NCI-H446 treated with DMSO at 0.1 percent for 48 hours (cell line): ENCODE results near the gene TRIM42.
A peak's percentile ranks its signal among the peaks of the same experiment; 100 is the strongest.

Experiments
- DNase-seq: peaks from one replicate; lab custom pipeline; 2025; lab: John Stamatoyannopoulos, UW

Gene TRIM42

DNA sequence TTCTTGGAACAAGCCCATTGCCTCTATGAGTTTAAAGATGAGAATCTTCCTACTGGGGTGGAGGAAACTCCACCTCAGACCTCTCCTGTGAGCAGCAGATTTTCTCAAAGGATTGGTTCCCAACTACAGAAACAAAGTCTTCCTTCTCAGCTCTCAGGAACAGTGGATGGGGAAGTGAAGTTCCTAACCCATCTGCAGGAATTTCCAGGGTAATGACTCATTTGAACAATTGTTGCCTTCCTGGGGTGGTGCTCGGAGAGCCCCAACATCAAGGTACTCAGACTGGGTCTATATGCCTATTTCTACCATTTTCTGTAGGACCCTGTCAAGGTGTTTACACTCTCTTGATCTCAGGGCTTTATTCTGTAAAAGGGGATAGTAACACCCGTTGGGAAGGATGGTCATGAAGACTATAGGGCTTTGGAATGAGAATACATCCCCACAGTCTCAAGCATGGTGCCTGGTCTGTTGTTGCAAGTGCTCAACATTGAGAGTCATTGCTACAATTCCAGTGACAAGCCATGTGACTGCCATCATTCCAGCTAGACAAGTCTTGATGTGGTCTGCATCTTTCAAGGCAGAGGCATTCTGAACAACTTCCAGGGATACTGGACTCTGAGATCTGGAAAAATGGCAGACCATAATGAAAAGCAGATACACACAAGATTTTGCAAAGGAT, 33.0 kb downstream of the TRIM42 start:
- no peak for DNase-seq

DNA sequence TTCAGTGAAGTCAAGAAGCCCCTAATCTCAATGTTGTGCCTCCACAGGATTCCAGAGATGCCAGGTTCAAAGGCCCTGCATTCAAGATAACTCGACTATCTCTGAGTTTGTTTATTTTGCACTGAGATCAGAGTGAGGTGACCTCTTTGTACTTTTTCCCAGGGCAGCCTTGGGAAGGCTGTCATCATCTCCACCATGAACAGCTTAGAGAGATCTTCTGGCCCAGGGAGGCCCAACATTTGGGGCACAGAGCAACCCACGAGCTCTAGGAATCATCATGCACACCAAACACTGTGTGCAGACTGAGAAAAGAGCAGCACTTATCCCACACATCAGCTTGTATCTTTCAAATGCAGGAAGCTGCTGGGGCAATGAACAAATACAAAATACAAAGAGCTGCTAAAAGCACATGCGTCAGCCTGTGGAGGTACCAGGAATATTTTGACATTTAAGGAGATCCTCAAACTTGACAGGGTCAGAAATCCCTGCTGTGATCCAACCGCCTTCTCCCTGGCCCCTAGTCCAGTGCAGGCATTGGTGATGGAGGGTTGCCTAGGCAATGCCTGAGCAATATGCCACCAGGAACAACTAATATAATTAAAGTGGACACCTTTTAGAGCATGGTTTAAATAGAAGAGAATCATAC, 33.6 kb downstream of the TRIM42 start:
- DNase-seq: no peak

- no peak for DNase-seq
Measured at GRCh38 chr3:140712301-140712700, 34.4 kb downstream of the TRIM42 start.

- no peak for DNase-seq
Measured at GRCh38 chr3:140715035-140715434, 37.2 kb downstream of the TRIM42 start.

DNA sequence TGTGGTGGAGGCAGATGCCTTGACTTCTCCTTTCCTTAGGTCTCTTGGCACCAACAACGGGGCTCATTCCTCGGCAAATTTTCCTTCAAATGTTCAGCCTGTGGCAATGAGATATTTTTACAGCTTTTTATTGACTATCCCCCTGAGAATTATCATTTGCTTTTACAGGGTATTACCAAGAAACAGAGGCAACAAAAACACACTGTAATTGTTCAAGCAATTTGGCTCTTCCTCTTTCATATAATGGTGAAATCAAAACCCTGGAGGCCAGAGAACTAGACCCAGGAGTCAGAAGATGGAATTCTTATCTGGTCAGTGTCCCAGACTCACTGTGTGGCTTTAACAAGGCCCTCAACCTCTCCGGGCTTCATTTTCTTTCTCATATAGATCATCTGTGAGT, 40.1 kb downstream of the TRIM42 start:
- no peak for DNase-seq

DNA sequence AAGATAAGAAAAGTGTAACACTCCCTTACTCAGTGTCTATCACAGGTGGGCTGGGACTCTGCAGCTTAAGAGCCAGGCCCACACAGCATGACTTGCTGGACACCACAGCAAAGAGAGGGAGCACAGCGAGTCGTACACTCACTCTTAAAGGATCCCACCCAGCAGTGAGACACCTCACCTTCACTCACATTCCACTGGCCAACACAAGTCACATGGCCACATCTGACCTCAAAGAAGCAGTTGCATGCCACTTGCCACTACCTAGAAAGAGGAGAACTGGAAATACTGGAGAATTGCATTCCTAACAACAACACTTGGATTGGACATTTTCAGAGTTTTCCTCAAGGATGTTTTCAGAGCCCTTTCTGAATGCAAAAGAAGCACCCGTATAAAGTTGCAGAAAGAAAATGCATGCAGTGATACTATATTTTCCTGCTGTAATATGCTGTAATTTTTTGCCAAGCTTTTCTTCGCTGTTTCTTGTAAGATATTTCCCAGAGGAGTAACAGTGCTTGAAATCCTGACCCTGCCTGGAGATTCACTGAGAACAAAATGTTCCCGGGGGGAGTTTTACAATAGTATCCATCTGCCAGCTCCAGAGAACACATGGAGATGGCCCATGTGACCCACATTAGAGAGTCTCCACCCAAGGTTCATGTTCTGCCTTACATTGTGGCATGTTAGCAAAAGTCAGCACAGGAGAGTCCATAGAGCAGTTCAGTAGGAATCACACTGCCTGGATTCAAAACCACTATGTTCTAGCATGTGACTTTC, 42.2 kb downstream of the TRIM42 start:
- DNase-seq: no peak

DNA sequence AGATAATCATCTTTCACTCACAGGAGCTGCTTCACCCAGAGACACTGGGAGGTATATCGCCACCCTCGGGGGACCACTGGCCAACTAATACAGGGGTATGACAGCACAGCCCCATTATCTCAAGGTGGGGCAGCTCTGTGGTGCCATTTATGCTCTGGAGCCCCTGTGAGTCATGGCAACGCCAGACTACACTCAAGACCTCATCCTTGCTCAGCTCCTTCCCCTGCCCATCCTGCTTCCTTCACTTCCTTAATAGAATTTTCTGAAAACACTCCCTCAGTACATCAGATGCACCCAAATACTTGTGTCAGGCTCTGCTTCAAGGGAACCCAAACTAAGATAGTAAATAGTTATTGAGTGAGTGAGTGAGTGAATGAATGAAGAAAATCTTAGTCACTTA, 45.7 kb downstream of the TRIM42 start:
- DNase-seq: no peak

DNA sequence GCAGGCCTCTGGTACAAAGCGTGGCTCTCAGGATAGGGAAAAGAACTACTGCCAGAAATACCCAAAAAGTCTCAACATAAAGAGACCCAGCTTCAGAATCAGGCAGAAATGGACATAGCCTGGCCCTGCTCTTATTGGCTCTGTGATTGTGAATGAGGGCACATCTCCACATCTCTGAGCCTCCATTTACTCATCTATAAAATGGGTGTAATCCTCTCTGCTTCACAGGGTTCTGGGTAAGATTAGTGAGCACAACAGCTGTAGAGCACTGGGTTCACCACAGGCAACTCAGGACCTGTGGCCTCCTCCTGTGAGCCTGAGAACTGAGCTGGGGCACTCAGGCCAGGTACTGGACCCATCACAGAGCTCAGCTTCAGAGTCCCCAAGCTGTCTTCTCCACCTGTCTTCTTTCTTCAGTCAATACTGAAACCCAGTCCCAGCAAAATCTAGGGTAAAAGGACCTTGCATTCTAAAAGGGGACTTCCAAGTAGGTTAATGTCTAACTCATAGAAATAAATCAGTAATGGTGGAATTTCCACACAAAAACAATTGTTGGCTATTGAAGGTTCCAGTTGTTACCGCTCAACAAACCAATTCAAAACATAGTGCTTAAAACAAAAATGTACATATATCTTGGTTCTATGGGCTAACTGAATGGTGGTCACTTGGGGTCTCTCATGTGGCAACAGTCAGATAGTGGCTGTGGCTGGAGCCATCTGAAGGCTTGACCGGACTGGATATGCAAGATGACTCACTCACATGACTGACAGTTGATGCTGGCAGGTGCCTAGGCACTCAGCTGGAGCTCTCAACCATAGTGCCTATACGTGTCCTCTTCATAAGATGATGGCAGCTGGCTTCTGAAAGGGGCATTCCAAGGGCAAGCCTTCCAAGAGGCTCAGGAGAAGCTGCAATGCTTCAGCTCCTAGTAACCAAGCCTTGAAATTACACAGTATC, 47.3 kb downstream of the TRIM42 start:
- no peak for DNase-seq

- DNase-seq: no peak
Measured at GRCh38 chr3:140726066-140726465, 48.2 kb downstream of the TRIM42 start.

DNA sequence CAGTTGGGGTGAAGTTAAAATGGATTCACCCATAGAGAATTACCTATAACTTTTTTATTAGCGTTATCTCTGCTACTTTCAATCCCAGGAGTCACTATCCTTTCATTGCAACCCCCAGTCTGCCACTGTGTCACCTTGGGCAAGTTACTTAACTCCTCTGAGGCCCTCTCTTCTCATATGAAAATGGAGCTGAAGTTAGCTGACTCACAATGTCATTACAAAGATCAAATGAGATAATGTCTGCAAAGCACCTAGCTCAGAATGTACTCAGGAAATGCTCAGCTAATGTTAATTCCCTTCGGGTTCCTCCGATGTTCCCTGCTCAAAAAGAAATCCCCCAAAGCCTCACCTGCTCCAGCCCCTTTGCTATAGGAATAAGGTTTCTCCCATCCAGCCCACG, 50.0 kb downstream of the TRIM42 start:
- no peak for DNase-seq

- DNase-seq: no peak
Measured at GRCh38 chr3:140731440-140732119, 53.7 kb downstream of the TRIM42 start.

DNA sequence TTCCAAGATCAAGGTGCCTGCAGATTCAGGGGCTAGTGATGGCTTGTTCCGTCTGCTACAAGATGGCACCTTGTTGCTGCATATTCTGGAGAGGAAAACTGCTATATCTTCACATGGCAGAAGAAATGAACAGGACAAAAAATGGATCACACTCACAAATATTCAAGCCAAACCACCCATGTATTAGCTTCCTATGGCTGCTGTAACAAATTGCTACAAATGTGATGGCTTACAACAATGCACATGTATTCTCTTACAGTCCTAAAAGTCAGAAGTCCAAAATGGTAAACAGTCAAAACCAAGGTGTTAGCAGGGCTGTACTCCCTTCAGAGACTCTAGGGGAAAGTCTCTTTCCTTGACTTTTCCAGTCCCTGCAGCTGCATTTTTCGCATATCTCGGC, 55.8 kb downstream of the TRIM42 start:
- DNase-seq: no peak

- DNase-seq: peak; percentile 45
Measured at GRCh38 chr3:140736863-140737460, 59.1 kb downstream of the TRIM42 start.

GRCh38 chr3:140742116-140742515, 64.3 kb downstream of the TRIM42 start:
- DNase-seq: no peak

DNA sequence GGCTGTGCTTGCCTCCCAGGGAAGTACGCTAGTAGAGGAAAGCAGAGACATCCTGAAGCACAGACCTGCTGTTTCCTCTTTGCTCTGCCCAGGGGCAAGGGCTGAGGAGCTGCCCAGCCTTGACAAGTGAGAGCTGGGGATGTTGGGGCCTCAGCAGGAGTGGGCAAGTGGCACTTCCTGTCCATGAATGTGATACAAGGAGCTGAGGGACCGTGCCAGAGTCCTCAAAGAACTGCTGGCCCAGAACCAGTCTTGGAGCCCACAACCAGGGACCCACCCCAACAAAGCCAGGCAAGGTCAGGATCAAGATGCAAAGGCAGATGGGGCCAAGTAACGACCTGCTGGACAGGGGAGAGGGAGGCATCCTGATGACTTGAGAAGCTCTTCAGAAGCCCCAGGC, 70.3 kb downstream of the TRIM42 start:
- DNase-seq: no peak

DNA sequence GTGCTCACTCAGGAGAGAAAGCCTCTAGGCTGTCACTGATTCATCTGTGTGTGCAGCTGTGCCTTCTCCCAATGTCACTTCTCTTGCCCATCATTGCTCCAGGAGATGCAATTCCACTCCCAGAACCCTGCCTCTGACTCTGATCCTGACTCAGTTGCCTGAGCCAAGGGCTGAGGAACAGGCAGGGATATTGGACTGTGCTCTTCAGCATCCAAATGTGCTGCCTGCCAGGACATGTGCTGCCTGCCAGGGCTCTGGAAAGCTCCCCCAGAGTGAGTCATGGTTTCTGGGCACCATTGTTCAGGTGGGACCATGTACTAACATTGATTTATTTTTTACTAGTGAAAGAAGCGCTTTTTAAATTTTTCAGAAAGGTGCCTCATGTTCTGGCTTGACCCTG, 71.0 kb downstream of the TRIM42 start:
- peak; percentile 14 for DNase-seq
